Epithelial cell of esophagus (primary cell): ENCODE results near the gene STOX1.
"Not testable (repeated sequence)": the region's sequence is repeated elsewhere in the genome, so short reads cannot be mapped to it uniquely, and the experiment has no call there.

Experiments
- DNase-seq: peaks from one replicate; pipeline ENCODE4 v3.0.0; 2010; ENCODE audit warnings: low read depth
- H3K4me3 ChIP-seq: 2 replicates; pipeline ENCODE4 v1.5.1; 2011; ENCODE audit warnings: mild to moderate bottlenecking, low read length, control low read depth
- TF ChIP-seq, protein P1 (sequence below): IDR thresholded peaks from 2 replicates; pipeline ENCODE4 v1.5.1; 2011; ENCODE audit warnings: low read depth, mild to moderate bottlenecking, low read length, control low read depth, inconsistent platforms; ENCODE audit not compliant: insufficient read depth; ENCODE audit errors: missing control alignments

Gene STOX1

DNA sequence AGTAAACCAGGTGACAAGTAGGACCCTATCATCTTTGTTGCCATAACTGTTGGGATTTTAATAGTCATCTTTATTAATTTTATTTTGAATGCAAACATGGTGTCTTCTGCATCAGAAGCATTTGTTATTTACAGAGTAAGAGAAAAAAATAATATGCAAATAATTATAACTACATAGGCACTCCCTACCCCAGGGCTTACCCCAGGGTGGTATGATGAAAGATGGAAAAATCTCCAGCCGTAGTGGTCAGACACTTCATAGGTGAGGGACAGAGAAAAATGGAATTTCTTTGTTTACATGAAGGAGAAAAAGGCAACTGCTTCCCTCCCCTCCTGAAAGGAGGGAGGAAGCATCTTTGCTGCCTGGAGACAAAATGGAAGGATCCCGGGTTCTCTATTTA lies 29.7 kb downstream of the STOX1 start:
- TF ChIP-seq, protein P1, sequence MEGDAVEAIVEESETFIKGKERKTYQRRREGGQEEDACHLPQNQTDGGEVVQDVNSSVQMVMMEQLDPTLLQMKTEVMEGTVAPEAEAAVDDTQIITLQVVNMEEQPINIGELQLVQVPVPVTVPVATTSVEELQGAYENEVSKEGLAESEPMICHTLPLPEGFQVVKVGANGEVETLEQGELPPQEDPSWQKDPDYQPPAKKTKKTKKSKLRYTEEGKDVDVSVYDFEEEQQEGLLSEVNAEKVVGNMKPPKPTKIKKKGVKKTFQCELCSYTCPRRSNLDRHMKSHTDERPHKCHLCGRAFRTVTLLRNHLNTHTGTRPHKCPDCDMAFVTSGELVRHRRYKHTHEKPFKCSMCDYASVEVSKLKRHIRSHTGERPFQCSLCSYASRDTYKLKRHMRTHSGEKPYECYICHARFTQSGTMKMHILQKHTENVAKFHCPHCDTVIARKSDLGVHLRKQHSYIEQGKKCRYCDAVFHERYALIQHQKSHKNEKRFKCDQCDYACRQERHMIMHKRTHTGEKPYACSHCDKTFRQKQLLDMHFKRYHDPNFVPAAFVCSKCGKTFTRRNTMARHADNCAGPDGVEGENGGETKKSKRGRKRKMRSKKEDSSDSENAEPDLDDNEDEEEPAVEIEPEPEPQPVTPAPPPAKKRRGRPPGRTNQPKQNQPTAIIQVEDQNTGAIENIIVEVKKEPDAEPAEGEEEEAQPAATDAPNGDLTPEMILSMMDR = no peak
- no peak for DNase-seq
- no peak overlapping the region for H3K4me3 ChIP-seq

DNA sequence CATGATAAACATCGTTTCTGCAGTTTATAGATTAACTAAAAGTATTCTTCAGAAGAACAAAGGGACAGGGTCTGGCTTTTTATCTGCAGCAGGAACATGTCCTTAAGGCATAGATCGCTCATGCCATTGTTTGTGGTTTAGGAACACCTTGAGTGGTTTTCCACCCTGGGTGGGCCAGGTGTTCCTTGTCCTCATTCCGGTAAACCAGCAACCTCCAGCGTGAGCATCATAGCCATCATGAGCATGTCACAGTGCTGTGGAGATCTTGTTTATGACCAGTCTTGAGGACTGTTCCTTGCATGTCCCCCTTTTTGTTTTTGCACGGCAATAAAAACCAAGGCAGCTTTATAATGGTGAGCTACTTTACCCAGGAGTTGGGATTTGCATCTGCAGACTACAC lies 33.9 kb downstream of the STOX1 start:
- DNase-seq = peak; percentile 6
- TF ChIP-seq, protein P1 = no peak
- H3K4me3 ChIP-seq = no peak overlapping the region

DNA sequence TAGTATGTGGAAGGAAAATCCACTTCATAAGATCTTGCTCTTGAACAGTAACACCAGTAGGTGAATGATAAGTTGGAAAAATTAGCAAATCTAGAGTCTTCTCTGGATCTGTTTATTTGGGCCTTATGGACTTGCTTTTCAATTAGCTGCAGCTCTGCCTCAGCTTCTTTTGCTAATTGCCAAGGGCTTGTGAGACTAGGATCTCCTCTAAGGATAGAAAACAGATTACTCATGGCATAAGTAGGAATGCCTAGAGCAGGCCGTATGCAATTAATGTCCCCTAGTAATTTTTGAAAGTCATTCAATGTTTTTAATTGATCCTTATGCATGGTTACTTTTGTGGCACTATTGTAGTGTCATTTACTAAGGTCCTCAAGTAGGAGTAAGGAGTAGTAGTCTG lies 37.3 kb downstream of the STOX1 start:
- H3K4me3 ChIP-seq = no peak overlapping the region
- DNase-seq = no peak
- TF ChIP-seq, protein P1 = no peak

DNA sequence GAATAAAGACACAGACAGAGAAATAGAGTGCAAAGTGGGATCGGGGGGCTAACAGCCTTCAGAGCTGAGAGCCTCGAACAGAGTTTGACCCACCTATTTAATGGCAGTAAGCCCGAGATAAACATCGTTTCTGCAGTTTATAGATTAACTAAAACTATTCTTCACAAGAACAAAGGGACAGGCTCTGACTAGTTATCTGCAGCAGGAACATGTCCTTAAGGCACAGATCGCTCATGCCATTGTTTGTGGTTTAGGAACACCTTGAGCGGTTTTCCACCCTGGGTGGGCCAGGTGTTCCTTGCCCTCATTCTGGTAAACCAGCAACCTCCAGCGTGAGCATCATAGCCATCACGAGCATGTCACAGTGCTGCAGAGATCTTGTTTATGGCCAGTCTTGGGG lies 40.8 kb downstream of the STOX1 start:
- not testable (repeated sequence) for H3K4me3 ChIP-seq, DNase-seq

DNA sequence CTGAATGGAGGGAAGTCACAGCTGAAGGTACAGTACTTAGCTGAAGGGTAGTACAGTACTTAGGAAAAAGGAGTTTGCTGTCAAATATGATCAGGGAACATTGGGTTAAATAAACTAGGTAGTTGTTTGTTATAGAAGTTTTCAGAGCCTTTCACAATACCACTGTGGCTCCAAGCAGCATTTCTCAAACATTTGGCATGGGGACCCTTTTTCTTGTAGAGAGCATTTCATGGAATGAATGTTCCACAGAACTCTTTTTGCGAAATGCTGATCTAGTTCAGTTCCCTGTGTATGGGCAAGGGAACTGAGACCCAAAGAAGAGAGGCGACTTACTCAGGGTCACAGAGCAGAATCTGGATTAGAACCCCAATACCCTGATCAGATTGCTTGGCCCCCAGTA lies 42.3 kb downstream of the STOX1 start:
- TF ChIP-seq, protein P1 = no peak
- no peak overlapping the region for H3K4me3 ChIP-seq
- DNase-seq = no peak

DNA sequence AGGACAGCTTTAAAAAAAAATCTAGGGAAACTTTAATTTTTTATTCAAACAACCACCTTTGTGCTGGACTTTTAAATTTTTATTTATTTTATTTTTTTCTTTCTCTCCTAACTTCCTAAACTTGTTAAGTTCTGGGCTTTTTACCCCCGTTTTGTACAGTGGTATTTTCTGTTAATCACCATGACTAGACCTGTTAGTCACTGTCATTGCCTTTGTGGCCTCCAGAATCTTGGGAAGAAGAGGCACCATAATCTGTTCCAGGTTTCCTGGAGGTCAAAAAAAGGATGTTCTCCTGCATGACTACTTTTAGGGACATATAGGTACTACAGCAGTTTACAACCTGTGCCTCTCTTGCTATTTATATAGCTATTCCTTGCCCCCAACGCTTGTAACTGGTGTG lies 42.7 kb downstream of the STOX1 start:
- no peak for DNase-seq
- H3K4me3 ChIP-seq = no peak overlapping the region

DNA sequence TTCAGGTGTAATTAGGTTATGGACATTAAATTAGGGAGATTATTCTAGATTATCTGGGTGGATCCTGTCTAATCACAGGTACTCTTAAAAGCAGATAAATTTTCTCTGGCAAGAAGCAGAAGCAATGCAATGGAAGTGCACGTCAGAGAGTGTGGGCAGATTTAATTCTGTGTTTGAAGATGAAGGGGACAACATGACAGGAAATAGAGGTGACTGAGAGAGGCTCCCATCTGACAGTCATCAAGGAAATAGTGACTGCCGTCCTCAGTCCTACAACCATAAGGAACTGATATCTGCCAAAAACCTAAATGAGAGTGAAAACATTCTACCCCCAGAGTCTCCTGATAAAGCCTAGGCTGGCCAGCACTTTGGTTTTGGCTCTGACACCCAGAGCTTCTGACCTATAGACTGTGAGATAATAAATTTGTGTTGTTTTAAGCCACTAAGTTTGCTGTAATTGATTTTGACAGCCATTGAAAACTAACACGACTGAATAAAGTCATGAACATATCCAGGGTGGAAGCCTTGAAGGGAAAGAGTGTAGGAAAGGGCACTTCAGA lies 43.3 kb downstream of the STOX1 start:
- H3K4me3 ChIP-seq = no peak overlapping the region
- TF ChIP-seq, protein P1 = no peak
- DNase-seq = no peak

More for the DNA sequence above, 42.7 kb downstream of the STOX1 start:
- TF ChIP-seq, protein P1 = no peak
